H9 (cell line): Measurements from ENCODE around the gene EVI5. TPM values are rescaled to one million over a fixed set of nuclear protein-coding genes. Genes with fewer than 3 reads are reported as not detected.

Experiments used
- DNase-seq: peaks from one replicate; pipeline ENCODE4 v3.0.0-alpha.2; 2017
- H2AFZ ChIP-seq: one replicate; pipeline ENCODE4 v1.6.1; 2013; ENCODE audit warnings: mild to moderate bottlenecking, low read length, control low read depth, moderate library complexity
- H2AK5ac ChIP-seq: 2 replicates; pipeline ENCODE4 v1.6.1; 2013; ENCODE audit warnings: low read length, control low read depth, mixed read lengths; ENCODE audit not compliant: insufficient read length
- H2BK120ac ChIP-seq: one replicate; pipeline ENCODE4 v1.6.1; 2013; ENCODE audit warnings: low read depth, mild to moderate bottlenecking, low read length, control low read depth, inconsistent platforms; ENCODE audit not compliant: poor library complexity, severe bottlenecking
- H2BK12ac ChIP-seq: 2 replicates; pipeline ENCODE4 v1.6.1; 2013; ENCODE audit warnings: low read length, control low read depth, mixed read lengths, low read depth; ENCODE audit not compliant: insufficient read length
- H2BK15ac ChIP-seq: 2 replicates; pipeline ENCODE4 v1.6.1; 2013; ENCODE audit warnings: low read depth, low read length, control low read depth
- H2BK20ac ChIP-seq: one replicate; pipeline ENCODE4 v1.6.1; 2013; ENCODE audit warnings: low read depth, mild to moderate bottlenecking, low read length, control low read depth, inconsistent platforms; ENCODE audit not compliant: poor library complexity, severe bottlenecking
- H2BK5ac ChIP-seq: 2 replicates; pipeline ENCODE4 v1.6.1; 2013; ENCODE audit warnings: low read length, control low read depth, mixed read lengths; ENCODE audit not compliant: insufficient read length
- H3K14ac ChIP-seq: 2 replicates; pipeline ENCODE4 v1.6.1; 2013; ENCODE audit warnings: low read length, control low read depth; ENCODE audit not compliant: insufficient read depth
- H3K18ac ChIP-seq: 2 replicates; pipeline ENCODE4 v1.6.1; 2013; ENCODE audit warnings: low read depth, mild to moderate bottlenecking, mixed read lengths, low read length, control low read depth; ENCODE audit not compliant: insufficient read length
- H3K23ac ChIP-seq: 2 replicates; pipeline ENCODE4 v1.6.1; 2013; ENCODE audit warnings: low read length, control low read depth, mixed read lengths, low read depth; ENCODE audit not compliant: insufficient read length
- H3K23me2 ChIP-seq: 2 replicates; pipeline ENCODE4 v1.6.1; 2013; ENCODE audit warnings: low read depth, mild to moderate bottlenecking, mixed read lengths, low read length, control low read depth; ENCODE audit not compliant: insufficient read length, poor library complexity, severe bottlenecking
- H3K27ac ChIP-seq: 2 replicates; pipeline ENCODE4 v1.5.1; 2013; ENCODE audit warnings: low read length, control low read depth, mixed read lengths, low read depth; ENCODE audit not compliant: insufficient read length
- H3K27me3 ChIP-seq: 2 replicates; pipeline ENCODE4 v1.6.1; 2013; ENCODE audit warnings: low read length, control low read depth, inconsistent platforms; ENCODE audit not compliant: insufficient read depth
- H3K4ac ChIP-seq: 2 replicates; pipeline ENCODE4 v1.6.1; 2013; ENCODE audit warnings: low read depth, mild to moderate bottlenecking, control low read depth, inconsistent platforms, low read length, moderate library complexity
- H3K4me1 ChIP-seq: 2 replicates; pipeline ENCODE4 v1.6.1; 2013; ENCODE audit warnings: low read length, control low read depth, inconsistent platforms; ENCODE audit not compliant: insufficient read depth
- H3K4me2 ChIP-seq: 2 replicates; pipeline ENCODE4 v1.6.1; 2013; ENCODE audit warnings: low read length, control low read depth, mixed read lengths; ENCODE audit not compliant: insufficient read length, insufficient read depth
- H3K56ac ChIP-seq: 2 replicates; pipeline ENCODE4 v1.6.1; 2013; ENCODE audit warnings: low read depth, mild to moderate bottlenecking, mixed read lengths, low read length, control low read depth; ENCODE audit not compliant: insufficient read length
- H3K79me1 ChIP-seq: 2 replicates; pipeline ENCODE4 v1.6.1; 2013; ENCODE audit warnings: low read depth, mild to moderate bottlenecking, moderate library complexity, low read length, control low read depth, inconsistent platforms; ENCODE audit not compliant: insufficient read depth, poor library complexity, severe bottlenecking
- H3K79me2 ChIP-seq: 2 replicates; pipeline ENCODE4 v1.6.1; 2013; ENCODE audit warnings: low read length, control low read depth, inconsistent platforms; ENCODE audit not compliant: insufficient read depth
- H3K9ac ChIP-seq: 2 replicates; pipeline ENCODE4 v1.6.1; 2013; ENCODE audit warnings: low read length, control low read depth, mixed read lengths; ENCODE audit not compliant: insufficient read length; ENCODE audit errors: extremely low read depth
- H3K9me3 ChIP-seq: one replicate; pipeline ENCODE4 v1.6.1; 2013; ENCODE audit warnings: low read depth, low read length, inconsistent platforms; ENCODE audit not compliant: control insufficient read depth
- H3T11ph ChIP-seq: one replicate; pipeline ENCODE4 v1.6.1; 2013; ENCODE audit warnings: mild to moderate bottlenecking, low read length, control low read depth, inconsistent platforms
- H4K20me1 ChIP-seq: one replicate; pipeline ENCODE4 v1.6.1; 2013; ENCODE audit not compliant: control insufficient read depth, insufficient read length, insufficient read depth
- H4K5ac ChIP-seq: 2 replicates; pipeline ENCODE4 v1.6.1; 2013; ENCODE audit warnings: low read depth, mild to moderate bottlenecking, mixed read lengths, low read length, control low read depth; ENCODE audit not compliant: insufficient read length
- H4K8ac ChIP-seq: replicated peaks from 2 replicates; pipeline ENCODE4 v1.6.1; 2013; ENCODE audit warnings: low read length, control low read depth, mixed read lengths, low read depth; ENCODE audit not compliant: insufficient read length
- H4K91ac ChIP-seq: 2 replicates; pipeline ENCODE4 v1.6.1; 2013; ENCODE audit warnings: low read depth, mild to moderate bottlenecking, moderate library complexity, mixed read lengths, low read length, control low read depth; ENCODE audit not compliant: insufficient read length
- H3K27ac Mint-ChIP-seq, 3 experiments: 2 replicates in 2 of 3; 3 replicates in 1 of 3; pipeline ENCODE4 v1.8.0; 2020 to 2021; ENCODE audit warnings: mixed read lengths in 3 of 3, mild to moderate bottlenecking in 1 of 3, moderate library complexity in 1 of 3
- H3K27me3 Mint-ChIP-seq: 2 replicates; pipeline ENCODE4 v1.8.0; 2021; ENCODE audit warnings: low read depth, mild to moderate bottlenecking, moderate library complexity, mixed read lengths
- H3K36me3 Mint-ChIP-seq, 3 experiments: 2 replicates in 2 of 3; 3 replicates in 1 of 3; pipeline ENCODE4 v1.8.0; 2020 to 2021; ENCODE audit warnings: low read depth in 3 of 3, mixed read lengths in 3 of 3; ENCODE audit not compliant: insufficient read depth in 1 of 3
- H3K4me1 Mint-ChIP-seq, 2 experiments: 2 replicates each; pipeline ENCODE4 v1.8.0; 2020; ENCODE audit warnings: mixed read lengths in 2 of 2
- H3K4me3 Mint-ChIP-seq, 2 experiments: 2 replicates in 1 of 2; 3 replicates in 1 of 2; pipeline ENCODE4 v1.8.0; 2020 to 2021; ENCODE audit warnings: mild to moderate bottlenecking in 2 of 2, mixed read lengths in 2 of 2, moderate library complexity in 1 of 2
- H3K9me3 Mint-ChIP-seq, 2 experiments: 2 replicates in 1 of 2; 3 replicates in 1 of 2; pipeline ENCODE4 v1.8.0; 2020; ENCODE audit warnings: mild to moderate bottlenecking in 2 of 2, mixed read lengths in 2 of 2, moderate library complexity in 1 of 2
- CTCF ChIP-seq: fragments of 200-600 bp; sonication (generic); conservative IDR thresholded peaks from 3 replicates; pipeline ENCODE4 v1.8.0; 2021; ENCODE audit warnings: antibody characterized with exemption, mild to moderate bottlenecking
- WGBS: extraction: QIAGEN DNeasy Blood & Tissue Kit; methylation state at CpG from one replicate; pipeline ENCODE4 v1.1.7; 2013; ENCODE audit warnings: missing lambda C conversion rate, low lambda C conversion rate, mixed read lengths; ENCODE audit not compliant: insufficient read length; ENCODE audit errors: extremely low coverage; 5-methylcytosine and 5-hydroxymethylcytosine counted together
- total RNA-seq: library from RNA; stranded (reverse); gene quantifications from 2 replicates; pipeline ENCODE4 v1.2.1, GENCODE V29; 2021

EVI5 gene
- total RNA-seq, 1 experiment from 2014 or later: 9.7 TPM

- H3K27ac ChIP-seq: no peak overlapping the region
- H3K4ac ChIP-seq: no peak overlapping the region
- H4K8ac ChIP-seq: no peak overlapping the region
- no peak overlapping the region for H4K91ac ChIP-seq
- H3K79me2 ChIP-seq: no peaks in the 10 kb centered on the region
- peaks cover 25% of the 10 kb centered on the region for H3K27me3 Mint-ChIP-seq
- H3K18ac ChIP-seq: peak overlapping the region; percentile 35
- H3K14ac ChIP-seq: peak overlapping the region; percentile 81
- peaks cover 4 to 7% (median 5%) of the 10 kb centered on the region in 3 experiments for H3K36me3 Mint-ChIP-seq
- no peak overlapping the region for H2BK20ac ChIP-seq
- H2AK5ac ChIP-seq: no peak overlapping the region
- peaks cover 3% of the 10 kb centered on the region for H3K79me1 ChIP-seq
- H3K56ac ChIP-seq: no peak overlapping the region
- H3K23me2 ChIP-seq: peaks cover 8% of the 10 kb centered on the region
- H3T11ph ChIP-seq: no peak overlapping the region
- no peak for TF ChIP-seq CTCF
- peaks cover 16 to 19% of the 10 kb centered on the region in 2 experiments for H3K4me1 Mint-ChIP-seq
- peak overlapping the region; percentile 64 for H3K9ac ChIP-seq
- peak; percentile 31 for DNase-seq
- H2BK5ac ChIP-seq: no peak overlapping the region
- no peak overlapping the region for H2AFZ ChIP-seq
- peak overlapping the region; percentile 93 for H3K4me2 ChIP-seq
- H3K27me3 ChIP-seq: no peaks in the 10 kb centered on the region; the same call in 1 of the 2 replicates
- WGBS: no CpG with 5 or more reads among the region's 25 CpGs
- H4K5ac ChIP-seq: no peak overlapping the region
- no peaks in the 10 kb centered on the region for H3K9me3 ChIP-seq
- no peak overlapping the region for H2BK12ac ChIP-seq
- peaks cover 0 to 3% of the 10 kb centered on the region in 2 experiments; a peak in 2 of 5 replicates for H3K9me3 Mint-ChIP-seq
- no peaks in the 10 kb centered on the region for H4K20me1 ChIP-seq
- no peak overlapping the region for H2BK15ac ChIP-seq
- H3K4me3 Mint-ChIP-seq: peak overlapping the region; percentile 90
- peak overlapping the region in 2 of 3 experiments; percentile 23 to 52; a peak in 1 of 7 replicates for H3K27ac Mint-ChIP-seq
- H2BK120ac ChIP-seq: no peak overlapping the region
- H3K4me1 ChIP-seq: no peaks in the 10 kb centered on the region
- H3K23ac ChIP-seq: no peak overlapping the region
Observed at GRCh38 chr1:92784021-92784638, 778 bp downstream of the EVI5 start.
